Upper lobe of left lung (tissue), 6 donors: Measurements from ENCODE around the gene HDGFL2. TPM values are rescaled to one million over a fixed set of nuclear protein-coding genes. Genes with fewer than 3 reads are reported as not detected.
A peak's percentile ranks its signal among the peaks of the same experiment; 100 is the strongest.

Experiments used
- ATAC-seq, 2 donors: fragments of 200-7000 bp; cut with Tn5 transposase; one replicate each; pipeline ENCODE4 v1.9.1; 2022; ENCODE audit warnings: mild to moderate bottlenecking in 2 of 2, moderate library complexity in 2 of 2; ENCODE audit not compliant: low FRiP score in 2 of 2
- DNase-seq, 2 donors: peaks; one replicate each; pipeline ENCODE4 v3.0.0-alpha.2; 2019 to 2020
- H3K27ac ChIP-seq, 4 donors: fragments of 200-600 bp; sonication (generic); one replicate each; pipeline ENCODE4 v1.5.1; 2016 to 2019
- H3K27me3 ChIP-seq, 4 donors: fragments of 200-600 bp; sonication (generic); one replicate each; pipeline ENCODE4 v1.5.1; 2017 to 2019
- H3K36me3 ChIP-seq, 4 donors: fragments of 200-600 bp; sonication (generic); one replicate each; pipeline ENCODE4 v1.5.1; 2016 to 2019
- H3K4me1 ChIP-seq, 4 donors: fragments of 200-600 bp; sonication (generic); one replicate each; pipeline ENCODE4 v1.5.1; 2018 to 2019
- H3K4me3 ChIP-seq, 4 donors: fragments of 200-600 bp; sonication (generic); one replicate each; pipeline ENCODE4 v1.5.1; 2017 to 2019; ENCODE audit warnings: mild to moderate bottlenecking in 2 of 4, moderate library complexity in 1 of 4
- H3K9me3 ChIP-seq, 4 donors: fragments of 200-600 bp; sonication (generic); one replicate each; pipeline ENCODE4 v1.5.1; 2018 to 2019
- EP300 ChIP-seq, 4 donors: sonication (generic); formaldehyde crosslinking; IDR thresholded peaks; one replicate each; pipeline ENCODE4 v1.5.1; 2017; ENCODE audit warnings: antibody characterized with exemption in 4 of 4, control low read depth in 2 of 4
- POLR2A ChIP-seq, 4 donors: fragments of 450-650 bp; IDR thresholded peaks; one replicate each; pipeline ENCODE4 v1.5.1; 2016 to 2017; ENCODE audit warnings: antibody characterized with exemption in 4 of 4, mild to moderate bottlenecking in 2 of 4
- POLR2AphosphoS5 ChIP-seq, 2 donors: sonication (generic); formaldehyde crosslinking; IDR thresholded peaks; one replicate each; pipeline ENCODE4 v1.5.1; 2017; ENCODE audit warnings: antibody characterized with exemption in 2 of 2
- WGBS, 2 donors: methylation state at CpG; one replicate each; pipeline ENCODE4 v1.1.5; 2017 to 2018; 5-methylcytosine and 5-hydroxymethylcytosine counted together
- total RNA-seq, 6 donors: library from RNA; depleted of rRNA in 4 of 6; stranded (reverse); fragments of >200 nt in 4 of 6; gene quantifications; one replicate each; pipeline versions ENCODE4 v1.1.0 to v1.2.1, GENCODE V29; 2016 to 2021
- TF ChIP-seq, protein P1 (sequence below), 6 experiments: fragments of 450-650 bp in 4 of 6; fragments of 200-600 bp in 2 of 6; sonication (generic) in 2 of 6; IDR thresholded peaks; one replicate each; pipeline ENCODE4 v1.5.1; 2016 to 2019; ENCODE audit warnings: antibody characterized with exemption in 6 of 6
- donor health status: DM: no; HTN: no; CAD: no; lungs with moderate emphysema.
- donor health status: DM: no; HTN: yes; CAD: no; lungs with severe emphysema.

Gene HDGFL2
- total RNA-seq, 6 donors from 2014 or later: 23.9 to 71.2 (median 37.6) TPM

DNA sequence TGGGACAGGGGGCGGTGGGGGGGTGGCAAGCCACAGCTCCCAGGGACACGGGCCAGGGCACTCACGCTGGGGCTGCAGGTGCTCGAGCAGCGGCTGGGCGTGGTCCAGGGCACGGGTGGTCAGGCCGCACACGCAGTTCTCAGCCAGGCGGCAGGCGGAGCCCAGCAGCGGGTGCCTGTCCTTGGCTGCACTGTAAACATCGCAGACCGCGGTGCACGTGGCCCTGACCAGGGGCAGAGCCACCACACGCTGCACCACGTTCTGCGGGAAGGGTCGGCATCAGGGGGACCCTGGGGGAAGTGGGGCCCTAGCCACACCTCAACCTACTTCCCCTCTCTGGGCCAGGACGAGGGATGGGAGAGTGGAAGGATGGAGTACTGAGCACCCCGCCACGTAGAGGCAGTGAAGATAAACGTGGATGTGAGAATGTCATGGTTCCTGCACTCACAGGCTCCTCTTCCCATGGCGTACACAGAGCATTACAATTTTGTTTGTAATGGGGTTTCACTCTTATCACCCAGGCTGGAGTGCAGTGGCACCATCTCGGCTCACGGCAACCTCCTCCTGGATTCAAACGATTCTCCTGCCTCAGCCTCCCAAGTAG is 59.6 kb downstream of the HDGFL2 start:
- Histone ChIP-seq H3K27ac (no peak overlapping the region), H3K36me3 (no peaks in the 10 kb centered on the region), H3K4me3 (no peak overlapping the region), H3K27me3 (no peaks in the 10 kb centered on the region), H3K4me1 (peaks cover 0 to 24% (median 13%) of the 10 kb centered on the region in 4 donors), H3K9me3 (no peaks in the 10 kb centered on the region)
- DNase-seq (no peak), ATAC-seq (no peak)
- 52 to 59% methylated on average over 12 to 28 of the region's 28 CpGs for WGBS, 2 donors
- TF ChIP-seq POLR2AphosphoS5 (IDR thresholded peaks at IDR 0.05): no peak

DNA sequence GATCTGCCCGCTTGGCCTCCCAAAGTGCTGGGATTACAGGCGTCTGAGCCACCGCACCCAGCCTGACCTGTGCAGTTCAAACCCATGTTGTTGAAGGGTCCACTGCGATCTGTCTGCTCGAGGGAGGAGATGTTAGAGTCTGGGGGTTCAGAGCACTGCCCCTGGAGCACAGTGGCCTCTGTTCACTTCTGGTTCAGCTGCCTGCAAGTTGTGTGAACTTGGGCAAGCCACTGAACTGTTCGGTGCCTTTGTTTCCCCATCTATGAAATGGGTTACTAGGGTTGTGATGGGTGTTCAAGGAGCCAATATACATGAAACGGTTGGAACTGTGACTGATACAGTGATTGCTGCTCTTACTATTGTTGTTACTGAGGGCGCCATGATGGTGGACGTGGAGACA is 61.2 kb downstream of the HDGFL2 start:
- no peak overlapping the region for H3K27ac ChIP-seq
- TF ChIP-seq POLR2AphosphoS5 (IDR thresholded peaks at IDR 0.05) (no peak), POLR2A (IDR thresholded peaks at IDR 0.05) (no peak), EP300 (IDR thresholded peaks at IDR 0.05) (no peak)
- TF ChIP-seq, protein P1, sequence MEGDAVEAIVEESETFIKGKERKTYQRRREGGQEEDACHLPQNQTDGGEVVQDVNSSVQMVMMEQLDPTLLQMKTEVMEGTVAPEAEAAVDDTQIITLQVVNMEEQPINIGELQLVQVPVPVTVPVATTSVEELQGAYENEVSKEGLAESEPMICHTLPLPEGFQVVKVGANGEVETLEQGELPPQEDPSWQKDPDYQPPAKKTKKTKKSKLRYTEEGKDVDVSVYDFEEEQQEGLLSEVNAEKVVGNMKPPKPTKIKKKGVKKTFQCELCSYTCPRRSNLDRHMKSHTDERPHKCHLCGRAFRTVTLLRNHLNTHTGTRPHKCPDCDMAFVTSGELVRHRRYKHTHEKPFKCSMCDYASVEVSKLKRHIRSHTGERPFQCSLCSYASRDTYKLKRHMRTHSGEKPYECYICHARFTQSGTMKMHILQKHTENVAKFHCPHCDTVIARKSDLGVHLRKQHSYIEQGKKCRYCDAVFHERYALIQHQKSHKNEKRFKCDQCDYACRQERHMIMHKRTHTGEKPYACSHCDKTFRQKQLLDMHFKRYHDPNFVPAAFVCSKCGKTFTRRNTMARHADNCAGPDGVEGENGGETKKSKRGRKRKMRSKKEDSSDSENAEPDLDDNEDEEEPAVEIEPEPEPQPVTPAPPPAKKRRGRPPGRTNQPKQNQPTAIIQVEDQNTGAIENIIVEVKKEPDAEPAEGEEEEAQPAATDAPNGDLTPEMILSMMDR (IDR thresholded peaks at IDR 0.05): no peak
- 80 to 84% methylated on average over 9 of the region's 9 CpGs for WGBS, 2 donors
- no peaks in the 10 kb centered on the region for H3K9me3 ChIP-seq
- H3K36me3 ChIP-seq: no peaks in the 10 kb centered on the region
- H3K4me3 ChIP-seq: no peak overlapping the region
- DNase-seq (no peak), ATAC-seq (no peak)
- H3K27me3 ChIP-seq: no peaks in the 10 kb centered on the region
- H3K4me1 ChIP-seq: peaks cover 0 to 36% (median 16%) of the 10 kb centered on the region in 4 donors

DNA sequence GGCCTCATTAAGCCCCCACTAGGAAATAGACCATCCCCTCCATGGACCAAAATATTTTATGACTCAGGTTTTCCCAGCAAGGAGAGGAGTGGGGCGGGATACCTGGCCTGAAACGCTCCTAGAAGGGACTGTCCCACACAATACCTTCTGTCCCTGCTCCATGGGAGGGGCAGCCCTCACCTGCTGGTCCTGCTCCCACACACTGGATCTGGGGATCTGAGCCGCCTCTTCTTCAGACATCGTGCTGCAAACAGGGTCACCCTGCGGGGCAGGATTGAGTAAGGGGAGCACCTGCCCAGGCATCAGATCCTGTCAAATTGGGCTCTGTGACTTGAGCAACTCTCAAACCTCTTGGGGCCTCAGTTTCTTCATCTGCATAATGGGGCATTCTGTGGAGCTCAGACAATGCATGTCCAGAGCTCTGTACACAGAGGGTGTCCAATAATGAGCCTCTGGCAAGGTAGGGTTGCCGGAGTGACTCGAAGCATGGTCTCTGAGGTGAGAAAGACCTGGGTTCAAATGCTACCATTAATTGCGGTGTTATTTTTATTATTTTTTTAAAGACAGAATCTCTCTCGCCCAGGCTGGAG is 61.8 kb downstream of the HDGFL2 start:
- Histone ChIP-seq H3K4me3 (no peak overlapping the region), H3K27ac (no peak overlapping the region), H3K27me3 (no peaks in the 10 kb centered on the region), H3K4me1 (peaks cover 0 to 36% (median 17%) of the 10 kb centered on the region in 4 donors), H3K9me3 (no peaks in the 10 kb centered on the region), H3K36me3 (no peaks in the 10 kb centered on the region)
- no peak for DNase-seq
- TF ChIP-seq POLR2A (IDR thresholded peaks at IDR 0.05): no peak
- no peak for TF ChIP-seq POLR2AphosphoS5 (IDR thresholded peaks at IDR 0.05)
- no peak for ATAC-seq
- WGBS, 2 donors: 73 to 87% methylated on average over 6 to 9 of the region's 9 CpGs

- peak within 1 kb of the TSS in 3 of 4 donors; percentile 6 to 84 (median 70) for H3K27ac ChIP-seq
- WGBS, 2 donors: 15 to 38% methylated on average over 6 to 45 of the region's 49 CpGs
- TF ChIP-seq EP300 (IDR thresholded peaks at IDR 0.05) (no peak), POLR2AphosphoS5 (IDR thresholded peaks at IDR 0.05) (peak in 1 of 2 donors; percentile 65), POLR2A (IDR thresholded peaks at IDR 0.05) (peak in 2 of 4 donors; percentile 28 to 68)
- TF ChIP-seq, protein P1 (IDR thresholded peaks at IDR 0.05): no peak
- peaks cover 5 to 37% (median 20%) of the 10 kb centered on the region in 4 donors for H3K4me1 ChIP-seq
- peak within 1 kb of the TSS in 3 of 4 donors; percentile 42 to 49 (median 47) for H3K4me3 ChIP-seq
- no peaks in the 10 kb centered on the region for H3K36me3 ChIP-seq
- ATAC-seq (peak; percentile 67 to 83), DNase-seq (peak; percentile 86 to 96)
- H3K9me3 ChIP-seq: no peaks in the 10 kb centered on the region
- no peaks in the 10 kb centered on the region for H3K27me3 ChIP-seq
Measured at GRCh38 chr19:4534836-4535658, 63.0 kb downstream of the HDGFL2 start, which contains the start of gene PLIN5. Gene PLIN5, minus strand, starts transcription at chr19:4535224. Its CDS starts 1,150 bp downstream, at chr19:4534074.

DNA sequence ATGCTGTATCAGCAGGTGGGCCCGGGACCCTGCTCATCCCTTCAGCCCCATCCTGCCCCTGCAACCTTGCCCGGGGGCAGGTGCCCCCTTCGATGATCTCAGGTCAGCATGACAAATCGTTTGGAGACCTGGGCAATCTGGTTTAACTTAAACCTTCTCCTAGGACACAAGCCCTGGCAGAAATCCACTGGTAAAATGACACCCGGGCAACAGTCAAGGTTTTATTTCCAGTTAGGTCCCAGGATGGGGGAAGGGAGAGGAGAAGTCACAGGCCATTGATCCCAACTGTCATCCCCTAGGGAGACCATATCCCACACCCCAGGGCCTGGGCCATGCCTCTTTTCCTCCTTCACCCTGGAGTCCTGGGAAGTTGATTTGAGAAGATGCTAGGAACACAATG is 64.7 kb downstream of the HDGFL2 start:
- peaks cover 8 to 43% (median 22%) of the 10 kb centered on the region in 4 donors for H3K4me1 ChIP-seq
- peaks cover 0 to 5% (median 2%) of the 10 kb centered on the region in 4 donors for H3K9me3 ChIP-seq
- WGBS, 2 donors: 59 to 72% methylated on average over 3 to 5 of the region's 5 CpGs
- H3K27me3 ChIP-seq: no peaks in the 10 kb centered on the region
- TF ChIP-seq POLR2AphosphoS5 (IDR thresholded peaks at IDR 0.05) (no peak), EP300 (IDR thresholded peaks at IDR 0.05) (no peak), POLR2A (IDR thresholded peaks at IDR 0.05) (no peak)
- TF ChIP-seq, protein P1 (IDR thresholded peaks at IDR 0.05): no peak
- DNase-seq (no peak), ATAC-seq (no peak)
- H3K36me3 ChIP-seq: no peaks in the 10 kb centered on the region
- H3K27ac ChIP-seq: peak overlapping the region in 1 of 4 donors; percentile 49
- H3K4me3 ChIP-seq: no peak overlapping the region
